ENCODE results near the gene PYM1.
A peak's percentile ranks its signal among the peaks of the same experiment; 100 is the strongest.
"Not testable (repeated sequence)": the region's sequence is repeated elsewhere in the genome, so short reads cannot be mapped to it uniquely, and the experiment has no call there.

Gene PYM1

DNA sequence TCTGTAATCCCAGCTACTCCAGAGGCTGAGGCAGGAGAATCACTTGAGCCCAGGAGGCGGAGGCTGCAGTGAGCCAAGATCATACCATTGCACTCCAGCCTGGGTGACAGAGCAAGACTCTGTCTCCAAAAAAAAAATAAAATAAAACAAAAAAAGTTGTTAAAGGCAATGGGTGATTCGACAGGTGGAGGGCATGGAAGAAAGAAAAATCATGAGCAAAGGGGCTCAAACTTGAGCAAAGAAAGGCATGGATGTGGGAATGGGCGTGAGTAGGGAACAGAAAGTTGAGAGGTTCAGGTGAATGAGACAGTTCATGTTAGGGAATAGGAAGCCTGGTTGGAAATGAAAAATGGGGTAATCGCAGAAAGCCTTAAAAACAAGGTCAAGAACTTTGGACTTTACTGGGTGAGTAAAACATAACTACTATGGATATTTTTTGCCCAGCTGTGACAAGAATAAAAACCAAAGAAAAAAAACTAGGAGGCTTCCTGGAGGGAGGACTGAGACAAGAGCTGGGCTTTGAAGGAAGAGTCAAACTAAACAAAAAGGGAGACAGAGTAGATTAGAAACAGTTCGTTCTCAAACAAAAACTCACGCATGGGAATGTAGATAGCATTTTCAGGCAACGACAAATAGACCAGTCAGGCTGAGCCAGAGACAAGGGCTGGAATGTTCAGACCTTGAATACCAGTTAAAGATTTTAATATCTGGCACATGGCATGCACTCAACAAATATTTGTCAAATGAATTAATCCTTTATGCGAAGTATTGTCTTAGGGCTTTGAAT is 18.8 kb downstream of the PYM1 start:
- no peak for DNase-seq

DNA sequence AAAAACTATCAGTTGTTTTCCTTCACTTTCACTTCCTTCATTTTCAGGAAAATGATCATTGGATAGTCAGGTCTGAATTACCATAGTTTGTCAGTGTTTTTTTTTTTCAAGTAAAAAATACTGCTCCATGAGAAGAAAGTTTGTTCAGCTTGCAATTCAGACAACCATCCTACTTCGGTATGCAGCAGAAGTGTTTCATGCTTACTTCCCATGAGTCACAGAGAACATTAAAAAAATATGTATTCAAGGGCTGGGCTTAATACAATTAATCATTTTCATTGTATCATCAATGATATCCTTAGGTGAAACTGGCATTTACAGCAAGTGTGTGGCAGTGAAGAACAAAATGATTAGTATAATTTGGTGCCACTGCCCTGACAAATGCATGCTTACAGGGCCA is 21.6 kb downstream of the PYM1 start:
- no peak for DNase-seq

GRCh38 chr12:55901881-55902490 is 25.7 kb downstream of the PYM1 start:
- DNase-seq: no peak

DNA sequence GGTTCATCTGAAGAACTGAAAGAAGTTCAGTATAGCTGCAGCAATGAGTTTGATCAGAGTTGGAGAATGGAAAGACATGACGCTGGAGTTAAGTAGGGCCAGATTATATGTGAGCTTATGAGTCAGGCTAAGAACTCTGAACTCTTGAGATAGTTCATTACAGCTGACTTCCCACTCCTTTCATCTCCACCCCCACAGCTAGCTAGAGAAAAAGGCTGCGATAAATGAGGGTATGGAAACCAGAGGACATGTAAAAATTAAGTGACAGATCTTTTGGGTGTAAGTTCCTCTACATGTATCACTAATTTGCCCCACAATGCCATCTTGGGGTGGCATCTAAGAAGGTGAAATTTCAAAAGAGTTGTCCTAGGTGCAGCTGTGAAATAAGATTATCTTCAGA is 28.6 kb downstream of the PYM1 start:
- peak; percentile 28 for DNase-seq

GRCh38 chr12:55893723-55894122 is 34.0 kb downstream of the PYM1 start:
- DNase-seq: no peak

GRCh38 chr12:55891310-55891709 is 36.4 kb downstream of the PYM1 start:
- no peak for DNase-seq

GRCh38 chr12:55885113-55885512 is 42.6 kb downstream of the PYM1 start:
- no peak for DNase-seq

- DNase-seq: peak; percentile 19
These were observed 49.9 kb downstream of the PYM1 start for GRCh38 chr12:55877824-55878223.

- no peak for DNase-seq
These were observed 51.8 kb downstream of the PYM1 start for GRCh38 chr12:55875704-55876467.

DNA sequence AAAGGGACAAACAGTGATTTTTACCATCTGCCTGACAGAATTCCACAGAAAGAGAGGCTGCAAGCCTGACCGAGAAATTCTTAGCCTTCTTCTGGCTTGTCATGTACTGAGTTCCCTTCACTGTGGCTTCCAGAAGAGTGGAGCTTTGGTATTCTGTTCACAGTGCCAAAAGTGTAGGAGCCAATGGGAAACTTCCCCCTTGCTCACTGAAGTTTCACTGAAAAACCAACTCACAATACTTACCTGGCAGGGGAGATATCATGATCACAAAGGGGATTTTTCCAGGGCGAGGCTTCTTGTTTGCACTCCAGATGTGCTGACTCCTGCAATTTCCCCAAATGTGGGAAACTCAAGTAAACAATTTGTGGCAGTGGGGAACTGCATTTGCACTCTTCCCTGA is 53.3 kb downstream of the PYM1 start:
- no peak for DNase-seq

GRCh38 chr12:55866454-55867004 is 61.2 kb downstream of the PYM1 start:
- DNase-seq: not testable (repeated sequence)

DNA sequence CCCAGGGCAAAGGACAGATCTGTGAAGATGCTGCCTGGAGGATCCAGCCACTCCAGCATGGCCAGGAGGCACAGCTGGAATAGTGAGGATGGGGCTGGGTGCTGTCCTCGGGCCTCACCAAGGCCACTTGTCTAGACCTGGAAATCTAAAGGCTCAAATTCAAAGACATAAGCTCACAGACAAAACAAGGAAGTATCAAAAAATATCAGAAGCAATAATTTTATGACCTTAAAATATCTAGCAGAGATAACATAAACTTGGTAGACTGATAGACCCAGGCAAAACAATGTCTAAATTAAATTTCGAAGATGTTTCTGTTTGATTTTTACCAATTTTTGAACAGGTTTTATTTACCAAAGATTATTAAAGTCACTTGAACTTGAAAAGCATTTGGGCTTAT is 62.4 kb downstream of the PYM1 start:
- no peak for DNase-seq

GRCh38 chr12:55862931-55863330 is 64.8 kb downstream of the PYM1 start:
- not testable (repeated sequence) for DNase-seq

DNA sequence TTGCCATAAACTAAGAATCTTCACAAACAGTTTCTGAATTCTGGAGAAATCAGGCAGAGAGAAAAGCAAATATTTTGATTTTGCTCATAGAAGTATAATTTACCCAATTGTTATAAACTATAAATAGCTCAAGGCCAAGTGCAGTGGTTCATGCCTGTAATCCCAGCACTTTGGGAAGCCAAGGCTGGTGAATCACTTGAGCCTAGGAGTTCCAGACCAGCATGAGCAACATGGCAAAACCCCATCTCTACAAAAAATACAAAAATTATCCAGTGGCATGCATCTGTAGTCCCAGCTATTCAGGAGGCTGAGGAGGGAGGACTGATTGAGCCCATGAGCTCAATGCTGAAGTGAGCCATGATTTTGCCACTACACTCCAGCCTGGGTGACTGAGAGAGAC is 65.4 kb downstream of the PYM1 start:
- DNase-seq: no peak

- DNase-seq: no peak
These were observed 65.8 kb downstream of the PYM1 start for GRCh38 chr12:55861871-55862270.

- no peak for DNase-seq
These were observed 66.3 kb downstream of the PYM1 start for GRCh38 chr12:55861396-55861795.

DNA sequence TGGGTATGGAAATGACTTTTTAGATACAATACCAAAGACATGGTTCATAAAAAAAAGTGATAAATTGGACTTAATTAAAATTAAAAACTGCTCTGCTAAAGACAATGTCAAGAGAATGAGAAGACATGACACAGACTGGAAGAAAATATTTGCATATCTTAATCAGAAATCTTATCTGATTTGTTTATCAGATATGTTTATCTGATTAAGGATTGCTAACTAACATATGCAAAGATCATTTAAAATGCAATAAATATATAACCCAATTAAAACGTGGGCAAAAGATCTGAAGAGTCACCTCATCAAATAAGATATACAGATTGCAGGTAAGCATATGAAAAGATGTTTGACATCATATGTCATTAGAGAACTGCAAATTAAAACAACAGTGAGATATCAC is 75.0 kb downstream of the PYM1 start:
- no peak for DNase-seq

All from inflammatory macrophage treated with lipopolysaccharide for 4 hours (primary cell).